HTERT RPE-1 (cell line): ENCODE measurements around the gene NEDD4.
"Not testable (repeated sequence)": the region's sequence is repeated elsewhere in the genome, so short reads cannot be mapped to it uniquely, and the experiment has no call there.

Source experiments
- in situ Hi-C: fragments of 300-500 bp; cut with MboI; formaldehyde crosslinking; loops from 4 replicates; pipeline ENCODE4 v1.14.3; 2020; ENCODE audit warnings: low sequenced_read_pairs

NEDD4 gene

GRCh38 chr15:56006371-56006770, 13.0 kb upstream of the NEDD4 start:
- in situ Hi-C loops = not testable (repeated sequence)

GRCh38 chr15:56004281-56004680, 10.9 kb upstream of the NEDD4 start:
- in situ Hi-C loops = not testable (repeated sequence)

- in situ Hi-C loops = not testable (repeated sequence)
Measured at GRCh38 chr15:56003777-56004176, 10.4 kb upstream of the NEDD4 start.

- in situ Hi-C loops = not testable (repeated sequence)
Measured at GRCh38 chr15:56003277-56003676, 9.9 kb upstream of the NEDD4 start.

GRCh38 chr15:56001471-56002078, 8.2 kb upstream of the NEDD4 start:
- in situ Hi-C loops = no loop called here

- in situ Hi-C loops = no loop called here
Measured at GRCh38 chr15:55999658-56000057, 6.2 kb upstream of the NEDD4 start.

- in situ Hi-C loops = no loop called here
Measured at GRCh38 chr15:55998478-55998877, 5.1 kb upstream of the NEDD4 start.

GRCh38 chr15:55993804-55994560, 570 bp upstream of the NEDD4 start:
- in situ Hi-C loops = no loop called here

GRCh38 chr15:55992769-55993110, 672 bp downstream of the NEDD4 start:
- in situ Hi-C loops = no loop called here

- in situ Hi-C loops = no loop called here
Measured at GRCh38 chr15:55991802-55992768, 1.3 kb downstream of the NEDD4 start.

GRCh38 chr15:55990998-55991397, 2.4 kb downstream of the NEDD4 start:
- in situ Hi-C loops = no loop called here

GRCh38 chr15:55990516-55990915, 2.9 kb downstream of the NEDD4 start:
- in situ Hi-C loops = no loop called here

GRCh38 chr15:55989383-55989782, 4.0 kb downstream of the NEDD4 start:
- in situ Hi-C loops = no loop called here

- in situ Hi-C loops = no loop called here
Measured at GRCh38 chr15:55981582-55982249, 11.7 kb downstream of the NEDD4 start.

GRCh38 chr15:55980511-55980910, 12.9 kb downstream of the NEDD4 start:
- in situ Hi-C loops = no loop called here

- in situ Hi-C loops = no loop called here
Measured at GRCh38 chr15:55977231-55977630, 16.2 kb downstream of the NEDD4 start.

- in situ Hi-C loops = no loop called here
Measured at GRCh38 chr15:55970286-55970685, 23.1 kb downstream of the NEDD4 start.

- in situ Hi-C loops = no loop called here
Measured at GRCh38 chr15:55969582-55969981, 23.8 kb downstream of the NEDD4 start.

- in situ Hi-C loops = no loop called here
Measured at GRCh38 chr15:55968923-55969322, 24.5 kb downstream of the NEDD4 start.

- in situ Hi-C loops = no loop called here
Measured at GRCh38 chr15:55965091-55965490, 28.3 kb downstream of the NEDD4 start.

- in situ Hi-C loops = no loop called here
Measured at GRCh38 chr15:55960946-55961345, 32.5 kb downstream of the NEDD4 start.
